ENCODE results near the gene HCFC2.
"Not testable (repeated sequence)": the region's sequence is repeated elsewhere in the genome, so short reads cannot be mapped to it uniquely, and the experiment has no call there.

The HCFC2 gene

GRCh38 chr12:104057771-104058197 lies 6.5 kb upstream of the HCFC2 start:
- no peak for DNase-seq (ENCODE audit: low spot score)

DNA sequence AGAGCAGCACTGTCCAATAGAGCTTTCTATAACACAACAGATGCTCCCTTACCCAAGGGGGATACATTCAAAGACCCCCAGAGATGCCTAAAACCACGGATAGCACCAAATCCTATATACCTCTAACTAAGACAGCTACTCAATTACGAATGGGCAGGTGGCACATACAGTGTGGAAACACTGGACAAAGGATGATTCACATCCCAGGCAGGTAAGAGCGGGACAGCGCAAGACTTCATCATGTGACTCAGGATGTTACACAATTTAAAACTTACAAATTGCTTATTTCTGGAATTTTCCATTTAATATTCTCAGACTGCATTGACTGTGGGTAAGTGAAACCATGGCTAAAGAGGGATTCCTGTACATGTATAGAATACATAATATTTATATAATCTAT lies 5.5 kb upstream of the HCFC2 start:
- DNase-seq (ENCODE audit: low spot score) = no peak

GRCh38 chr12:104059963-104060362 lies 4.4 kb upstream of the HCFC2 start:
- no peak for DNase-seq (ENCODE audit: low spot score)

DNA sequence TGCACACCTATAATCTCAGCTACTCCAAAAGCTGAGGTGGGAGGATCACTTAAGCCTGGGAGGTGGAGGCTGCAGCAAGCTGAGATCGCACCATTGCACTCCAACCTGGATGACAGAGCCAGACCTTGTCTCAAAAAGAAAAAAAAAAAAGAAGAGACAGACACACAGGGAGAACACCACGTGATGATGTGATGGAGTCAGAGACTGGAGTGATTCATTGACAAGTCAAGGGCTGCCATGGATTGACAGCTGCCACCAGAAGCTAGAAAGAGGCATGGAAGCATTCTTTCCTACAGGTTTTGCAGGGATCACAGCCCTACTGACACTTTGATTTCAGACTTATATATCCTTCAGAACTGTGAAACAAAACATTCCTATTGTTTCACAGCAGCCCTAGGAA lies 3.5 kb upstream of the HCFC2 start:
- DNase-seq (ENCODE audit: low spot score) = no peak

DNA sequence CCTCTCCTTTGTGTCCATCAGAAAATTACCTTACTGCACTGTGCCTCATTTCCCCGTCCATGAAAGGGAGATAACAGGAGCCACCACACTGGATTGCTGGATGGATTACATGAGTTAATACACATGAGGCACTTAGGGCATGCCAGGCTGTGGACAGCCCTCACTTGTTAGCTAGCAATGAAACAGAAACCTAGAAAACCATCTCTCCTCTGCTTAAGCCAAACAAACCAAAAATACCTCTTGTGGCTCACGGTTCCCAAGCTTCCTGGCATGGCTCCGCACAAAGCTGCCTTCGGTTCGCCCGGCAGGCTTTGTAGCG lies 660 bp upstream of the HCFC2 start:
- peak; percentile 17 for DNase-seq (ENCODE audit: low spot score)

DNA sequence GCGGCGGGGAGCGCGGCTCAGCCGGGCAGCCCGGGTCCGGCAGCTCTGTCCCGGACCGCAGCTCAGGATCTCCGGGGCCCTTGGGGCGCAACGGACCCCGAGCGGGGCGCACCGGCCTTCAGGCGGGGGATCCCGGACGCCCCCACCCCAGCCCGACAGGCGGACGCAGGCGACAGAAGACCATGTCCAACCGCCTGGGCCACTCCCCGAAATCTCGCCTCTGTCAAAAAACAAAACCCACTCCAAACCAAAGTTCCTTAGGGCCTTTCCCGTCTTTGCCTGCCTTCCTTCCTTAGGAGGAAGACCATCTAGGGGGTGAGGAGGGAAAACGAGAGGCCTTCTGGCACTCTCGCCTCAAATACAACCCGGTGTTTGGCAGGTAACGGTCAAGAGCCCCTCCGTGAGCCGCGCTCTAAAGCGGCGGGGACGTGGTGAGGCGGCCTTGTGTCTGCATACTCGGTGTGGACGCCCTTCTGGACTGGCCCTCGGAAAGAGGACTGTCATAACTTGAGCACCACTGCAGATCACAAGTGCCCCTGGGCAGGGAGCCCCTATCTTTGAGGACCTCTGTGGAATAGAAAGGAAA lies 604 bp downstream of the HCFC2 start:
- peak; percentile 4 for DNase-seq (ENCODE audit: low spot score)

- DNase-seq (ENCODE audit: low spot score) = no peak
Measured at GRCh38 chr12:104072099-104072498, 7.8 kb downstream of the HCFC2 start.

GRCh38 chr12:104073699-104074098 lies 9.4 kb downstream of the HCFC2 start:
- no peak for DNase-seq (ENCODE audit: low spot score)

DNA sequence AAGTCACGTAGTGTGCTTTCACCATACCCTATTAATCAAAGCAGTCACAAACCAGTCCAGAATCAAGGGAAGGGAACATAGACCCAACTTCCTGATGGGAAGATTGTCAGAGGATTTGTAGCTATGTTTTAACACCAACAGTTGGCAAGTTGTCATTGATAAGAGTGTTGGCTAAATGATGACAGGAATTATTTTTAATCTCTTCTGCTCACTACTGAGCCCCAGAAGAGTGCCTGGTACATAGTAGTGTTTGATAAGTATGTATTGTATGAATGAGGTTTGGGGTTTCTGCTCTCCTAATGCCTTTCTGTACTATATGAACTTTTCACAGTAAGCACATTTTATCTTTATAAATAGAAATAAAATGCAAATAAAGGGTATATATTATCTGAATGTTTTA lies 14.7 kb downstream of the HCFC2 start:
- DNase-seq (ENCODE audit: low spot score) = no peak

- no peak for DNase-seq (ENCODE audit: low spot score)
Measured at GRCh38 chr12:104080764-104081163, 16.4 kb downstream of the HCFC2 start.

DNA sequence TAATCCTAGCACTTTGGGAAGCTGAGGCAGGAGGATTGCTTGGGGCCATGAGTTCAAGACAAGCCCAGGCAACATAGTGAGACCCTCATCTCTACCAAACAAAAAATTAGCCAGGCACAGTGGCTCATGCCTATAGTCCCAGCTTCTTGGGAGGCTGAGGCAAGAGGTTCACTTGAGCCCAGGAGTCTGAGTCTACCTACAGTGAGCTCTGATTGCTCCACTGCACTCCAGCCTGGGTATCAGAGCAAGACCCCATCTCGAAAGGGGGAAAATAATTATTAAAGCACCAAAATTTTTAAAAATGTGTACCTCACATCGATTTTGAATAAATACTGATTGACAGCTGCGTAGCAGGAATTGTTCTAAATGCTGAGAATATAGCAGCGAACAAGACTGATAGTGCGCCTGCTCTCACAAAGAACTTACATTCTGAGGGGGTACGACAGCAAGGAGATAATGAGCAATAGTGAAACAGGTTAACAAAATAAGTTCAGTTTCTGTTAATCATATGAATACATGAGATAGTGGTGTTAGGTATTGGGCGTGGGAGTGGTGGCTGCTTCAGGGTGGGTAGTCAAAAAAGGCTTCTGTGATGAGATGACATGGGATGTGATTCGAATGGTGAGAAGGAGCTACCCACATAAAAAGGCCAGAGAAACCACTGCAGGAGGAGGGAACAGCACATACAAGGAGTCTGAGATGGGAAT lies 19.6 kb downstream of the HCFC2 start:
- DNase-seq (ENCODE audit: low spot score) = no peak

- no peak for DNase-seq (ENCODE audit: low spot score)
Measured at GRCh38 chr12:104090685-104091084, 26.4 kb downstream of the HCFC2 start.

DNA sequence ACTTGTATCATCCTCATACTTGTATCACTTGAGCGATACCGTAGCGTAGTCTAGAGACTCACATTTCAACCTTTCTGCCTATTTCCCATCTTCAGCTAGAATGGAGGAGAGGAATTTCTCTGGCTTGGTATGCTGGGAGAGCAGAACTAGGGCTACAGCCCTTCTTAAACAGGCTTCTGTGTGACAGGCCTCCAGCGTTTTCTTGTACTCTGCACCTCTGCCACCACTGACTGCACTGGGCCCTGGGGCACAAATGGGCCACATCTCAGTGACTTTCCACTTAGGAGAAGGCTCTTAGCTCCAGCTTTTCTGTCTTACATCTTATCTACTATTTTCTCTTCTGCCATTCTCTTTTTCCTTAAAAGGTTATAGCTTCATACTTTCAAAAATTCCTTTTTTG lies 26.8 kb downstream of the HCFC2 start:
- DNase-seq (ENCODE audit: low spot score) = no peak

DNA sequence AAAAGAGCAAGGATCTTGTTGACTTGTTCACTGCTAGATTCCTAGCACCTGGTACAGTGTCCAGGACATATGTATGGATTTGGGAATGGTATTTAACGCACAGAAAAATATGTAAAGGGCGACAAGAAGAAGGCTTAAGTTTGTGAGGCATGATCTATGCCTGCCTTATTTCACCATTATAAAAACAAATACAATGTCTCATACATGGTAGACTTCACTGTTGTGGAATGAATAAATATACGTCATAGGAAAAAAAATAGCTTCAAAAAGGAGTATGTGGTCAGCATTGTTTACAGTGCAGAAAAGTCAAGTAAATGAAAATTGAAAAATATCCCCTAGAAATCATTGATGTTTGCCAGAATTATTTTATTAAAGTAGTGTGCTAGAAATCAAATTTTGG lies 30.0 kb downstream of the HCFC2 start:
- no peak for DNase-seq (ENCODE audit: low spot score)

- DNase-seq (ENCODE audit: low spot score) = no peak
Measured at GRCh38 chr12:104095289-104095688, 31.0 kb downstream of the HCFC2 start.

DNA sequence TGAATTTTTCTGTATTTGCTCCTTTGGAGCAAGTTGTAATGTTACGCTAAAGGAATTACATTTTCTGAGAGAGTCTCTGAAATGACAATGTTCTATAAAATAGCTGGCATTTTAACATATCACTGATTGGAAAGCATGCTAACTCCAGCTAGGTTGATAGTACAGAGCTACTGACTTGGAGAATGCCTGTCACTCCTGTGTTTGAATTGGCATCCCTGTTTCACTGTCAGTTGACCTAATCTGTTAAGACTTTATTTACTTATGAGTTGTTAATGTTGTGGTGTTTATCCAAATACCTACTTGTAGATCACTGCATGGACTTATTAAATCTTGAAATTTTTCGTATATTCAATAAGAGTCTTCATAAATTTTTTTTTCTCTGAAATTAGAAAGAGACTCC lies 33.6 kb downstream of the HCFC2 start:
- DNase-seq (ENCODE audit: low spot score) = no peak

- no peak for DNase-seq (ENCODE audit: low spot score)
Measured at GRCh38 chr12:104105461-104105860, 41.1 kb downstream of the HCFC2 start.

DNA sequence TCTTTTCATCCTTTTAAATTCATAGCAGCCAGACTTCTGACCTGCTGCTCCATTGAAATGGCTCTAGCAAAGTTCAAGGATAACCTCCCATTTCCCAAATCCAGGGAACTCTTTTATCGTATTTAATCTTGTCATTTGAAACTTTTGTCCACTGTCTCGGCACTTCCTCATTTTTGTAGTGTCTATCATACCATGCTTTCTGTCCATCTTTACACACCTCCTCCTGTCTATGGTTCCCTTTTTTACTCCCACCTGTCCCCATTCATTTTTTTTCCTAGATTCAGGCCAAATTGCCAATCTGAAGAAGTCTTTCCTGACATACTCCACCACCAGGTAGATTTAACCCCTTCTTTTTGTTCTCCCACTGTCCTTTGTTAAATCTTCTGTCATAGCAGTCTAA lies 42.6 kb downstream of the HCFC2 start:
- no peak for DNase-seq (ENCODE audit: low spot score)

DNA sequence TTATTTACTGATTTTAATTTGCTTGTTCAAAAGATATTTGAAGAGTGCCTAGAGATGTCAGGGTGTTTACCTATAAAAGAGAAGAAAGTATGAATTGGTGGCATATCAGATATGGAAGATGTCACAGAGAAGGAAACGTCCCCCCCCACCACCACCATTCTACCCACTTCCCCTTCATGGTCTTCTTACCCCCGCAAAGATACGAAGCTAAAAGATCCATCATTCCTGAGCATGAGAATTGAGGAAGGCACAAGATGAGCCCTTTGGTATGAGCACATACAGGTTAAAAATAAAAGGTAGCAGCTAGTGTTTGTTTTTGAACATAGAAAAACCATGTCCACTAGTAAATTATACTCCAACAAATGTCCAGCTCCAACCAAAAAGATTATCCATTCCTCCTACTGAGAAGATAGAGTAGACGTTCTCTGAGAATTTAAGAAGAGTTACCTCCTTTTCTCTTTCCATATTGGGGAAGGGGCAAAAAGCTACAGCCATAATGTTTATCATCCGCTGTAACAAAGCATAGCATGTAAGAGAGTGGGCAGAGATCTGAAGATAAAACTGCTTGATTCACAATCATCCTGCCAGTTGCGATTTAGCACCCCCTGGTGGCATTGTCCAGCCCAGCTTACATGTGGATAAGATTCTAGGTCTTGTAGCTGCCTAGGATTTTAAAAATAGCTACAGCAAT lies 44.6 kb downstream of the HCFC2 start:
- peak; percentile 81 for DNase-seq (ENCODE audit: low spot score)

DNA sequence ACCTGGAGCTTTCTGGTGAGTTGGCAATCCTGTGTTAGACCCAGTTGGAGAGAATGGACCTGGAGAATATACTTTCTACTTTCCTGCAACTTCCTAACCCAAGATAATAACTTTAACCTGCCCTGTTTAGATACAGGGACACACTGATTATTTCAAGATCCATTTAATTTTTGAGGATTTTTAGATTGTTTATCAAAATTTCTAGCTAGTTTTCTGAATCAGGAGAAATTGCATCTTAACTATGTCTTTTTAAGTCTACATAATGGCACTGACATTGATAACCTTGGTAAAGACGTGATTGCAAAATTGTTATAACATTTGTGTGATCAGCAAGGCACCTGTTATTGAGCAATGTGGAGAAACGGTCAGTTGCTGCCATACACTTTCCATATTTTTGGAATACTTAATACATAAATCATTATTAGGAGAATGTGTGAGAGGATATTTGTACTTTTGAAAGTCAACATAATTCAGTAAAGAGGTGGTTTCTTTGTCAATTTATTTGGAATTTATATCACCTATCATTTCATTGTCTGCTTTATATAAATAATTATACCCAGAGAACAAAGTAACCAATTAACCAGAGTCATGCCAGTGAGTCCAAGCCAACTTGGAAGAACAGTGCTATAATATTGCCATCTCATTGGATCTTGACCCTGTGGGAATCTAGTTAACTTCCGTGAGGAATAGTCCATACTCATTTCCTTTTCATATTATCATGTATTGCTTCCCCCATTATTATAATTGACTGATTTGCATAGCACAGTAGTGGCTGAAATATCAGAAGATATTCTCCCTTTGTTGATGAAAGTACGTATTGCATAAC lies 45.3 kb downstream of the HCFC2 start:
- no peak for DNase-seq (ENCODE audit: low spot score)

DNA sequence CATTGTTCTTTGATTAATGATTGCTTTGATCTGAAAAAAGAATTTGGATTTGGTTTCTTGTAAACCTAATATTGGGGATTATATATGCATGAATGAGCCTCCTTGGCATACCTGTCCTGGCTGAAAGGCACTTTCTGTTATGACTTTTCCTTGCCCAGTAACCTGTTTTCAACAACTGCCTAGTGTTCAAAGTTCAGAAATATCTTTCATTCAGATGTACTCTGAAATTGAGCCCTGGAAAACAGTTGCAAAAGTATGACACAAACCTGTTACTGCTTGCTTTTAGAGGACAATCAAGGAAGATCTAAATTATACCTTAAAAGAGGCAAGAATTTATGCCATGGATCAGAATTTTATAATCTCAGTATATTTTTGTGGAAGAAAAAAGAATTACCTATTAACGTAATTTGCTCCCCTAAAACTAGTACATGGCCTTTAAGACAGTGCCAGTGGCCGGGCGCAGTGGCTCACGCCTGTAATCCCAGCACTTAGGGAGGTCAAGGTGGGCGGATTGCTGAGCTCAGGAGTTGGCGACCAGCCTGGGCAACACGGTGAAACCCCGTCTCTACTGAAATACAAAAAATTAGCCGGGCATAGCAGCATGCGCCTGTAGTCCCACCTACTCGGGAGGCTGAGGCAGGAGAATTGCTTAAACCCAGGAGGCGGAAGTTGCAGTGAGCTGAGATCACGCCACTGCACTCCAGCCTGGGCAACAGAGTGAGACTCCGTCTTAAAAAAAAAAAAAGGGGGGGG lies 50.7 kb downstream of the HCFC2 start:
- not testable (repeated sequence) for DNase-seq (ENCODE audit: low spot score)

GRCh38 chr12:104115587-104115975 lies 51.2 kb downstream of the HCFC2 start:
- DNase-seq (ENCODE audit: low spot score) = no peak

All from putamen (tissue), 1 donor.